Forelimb muscle (tissue), 1 donor: ENCODE data around the gene WDR37. TPM values are rescaled to one million over a fixed set of nuclear protein-coding genes. Genes with fewer than 3 reads are reported as not detected.

Experiments used
- DNase-seq: peaks from one replicate; pipeline ENCODE4 v3.0.0-alpha.2; 2013; ENCODE audit warnings: low read depth
- polyA plus RNA-seq: library from polyadenylated mRNA; unstranded; fragments of 120-200 nt; gene quantifications from one replicate; pipeline ENCODE4 v1.2.1, GENCODE V29; 2013; ENCODE audit not compliant: insufficient read length

The WDR37 gene
- polyA plus RNA-seq, 1 donor = 10.9 TPM

DNA sequence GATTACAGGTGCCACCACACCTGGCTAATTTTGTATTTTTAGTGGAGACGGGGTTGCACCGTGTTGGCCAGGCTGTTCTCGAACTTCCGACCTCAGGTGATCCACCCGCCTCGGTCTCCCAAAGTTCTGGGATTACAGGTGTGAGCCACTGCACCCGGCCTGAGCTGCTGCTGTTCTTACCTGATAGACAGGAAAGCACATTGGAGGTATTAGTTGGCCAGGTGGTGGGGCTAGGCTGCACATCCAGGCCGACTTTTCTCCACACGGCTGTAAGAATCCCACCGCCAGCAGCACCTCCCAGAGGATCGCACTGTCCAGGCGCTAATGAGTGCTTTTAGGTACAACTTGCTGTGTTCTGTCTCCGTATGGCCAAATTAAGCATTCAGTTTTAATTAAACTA is 112.6 kb downstream of the WDR37 start:
- no peak for DNase-seq

DNA sequence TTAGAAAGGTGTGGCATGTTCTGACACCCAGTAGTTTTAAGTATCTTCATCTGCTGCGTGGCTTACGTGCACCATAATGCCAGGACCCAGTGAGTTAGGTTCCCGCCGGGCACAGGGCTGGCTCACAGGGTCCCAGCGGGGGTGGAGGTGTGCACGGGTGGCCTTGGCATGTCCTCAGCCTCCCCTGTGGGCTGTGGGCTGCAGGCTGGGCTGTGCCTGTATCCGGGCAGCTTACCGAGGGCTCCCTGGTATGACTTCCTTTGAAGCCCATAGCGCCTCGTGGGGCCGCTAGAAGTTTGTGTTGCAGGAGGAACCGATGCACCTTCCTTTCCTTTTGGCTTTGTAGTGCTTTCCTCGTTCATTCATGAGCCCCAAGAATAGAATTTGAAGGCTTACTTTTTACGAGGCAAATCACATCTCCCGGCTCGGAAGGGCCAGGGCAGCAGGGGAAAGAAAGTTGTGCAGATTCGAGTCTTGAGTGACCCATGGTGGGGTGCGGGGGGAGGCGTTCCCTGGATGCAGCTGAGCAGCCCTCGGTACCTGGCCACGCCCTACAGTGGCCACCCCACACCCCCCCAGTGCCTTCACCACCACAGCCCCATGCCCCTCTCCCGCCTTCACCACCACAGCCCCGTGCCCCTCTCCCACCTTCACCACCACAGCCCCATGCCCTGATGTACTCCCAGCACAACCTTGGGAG is 113.2 kb downstream of the WDR37 start:
- no peak for DNase-seq

DNA sequence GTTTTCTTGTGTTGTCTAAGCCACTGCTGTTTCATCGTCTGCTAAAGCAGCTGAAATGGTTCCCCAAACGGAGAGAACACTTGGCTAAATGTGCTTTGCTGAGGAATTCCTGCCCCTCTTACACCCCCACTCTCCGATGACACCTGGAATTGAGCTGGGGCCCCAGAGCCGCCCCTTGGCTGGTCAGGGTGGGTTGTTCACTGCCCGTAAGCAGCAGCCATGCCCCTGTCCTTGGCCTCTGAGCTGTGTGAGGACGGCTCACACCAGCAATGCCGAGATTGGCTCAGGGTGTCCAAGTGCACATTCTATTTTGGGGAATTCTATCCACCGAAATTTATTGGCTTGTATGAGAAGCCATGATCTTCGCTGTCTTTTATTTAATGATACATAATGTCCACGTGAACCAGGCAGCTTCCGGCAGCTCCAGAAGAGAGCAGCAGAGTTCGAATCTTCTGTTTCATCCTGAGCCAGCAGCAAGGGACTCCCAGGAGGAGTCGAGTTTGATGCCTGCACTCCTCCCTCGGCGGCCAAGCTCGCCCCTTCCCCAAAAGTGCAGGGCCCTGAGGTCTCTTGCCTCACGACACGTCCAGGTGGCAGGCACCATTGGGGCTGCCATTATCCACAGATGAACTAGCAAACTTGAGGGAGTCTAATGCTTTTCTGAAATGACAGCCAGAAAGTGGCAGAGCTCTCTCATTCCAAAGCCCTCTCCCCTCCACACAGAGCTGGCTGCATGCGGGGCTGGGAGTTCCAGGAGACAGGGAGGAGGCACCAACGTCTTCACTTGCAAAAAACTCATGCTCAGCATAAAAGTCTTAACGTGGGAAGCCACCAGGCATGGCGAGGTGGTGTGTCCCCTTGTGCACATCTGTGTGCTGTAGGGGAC is 114.0 kb downstream of the WDR37 start:
- no peak for DNase-seq

DNA sequence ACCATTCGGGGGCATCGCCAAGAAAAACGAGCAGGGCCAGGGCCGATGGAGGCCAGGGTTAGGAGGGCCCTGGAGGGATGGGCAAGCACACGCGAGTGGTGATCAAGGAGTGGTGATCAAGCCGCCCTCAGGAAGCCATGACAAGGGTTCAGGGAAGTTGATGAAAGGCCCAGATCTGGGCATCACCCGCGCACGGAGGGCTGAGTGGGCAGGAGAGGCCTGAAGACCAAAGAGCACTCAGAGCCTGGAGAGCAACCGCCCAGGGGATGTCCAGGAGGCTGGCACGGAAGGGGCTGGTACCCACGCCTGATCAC is 114.6 kb downstream of the WDR37 start:
- no peak for DNase-seq

DNA sequence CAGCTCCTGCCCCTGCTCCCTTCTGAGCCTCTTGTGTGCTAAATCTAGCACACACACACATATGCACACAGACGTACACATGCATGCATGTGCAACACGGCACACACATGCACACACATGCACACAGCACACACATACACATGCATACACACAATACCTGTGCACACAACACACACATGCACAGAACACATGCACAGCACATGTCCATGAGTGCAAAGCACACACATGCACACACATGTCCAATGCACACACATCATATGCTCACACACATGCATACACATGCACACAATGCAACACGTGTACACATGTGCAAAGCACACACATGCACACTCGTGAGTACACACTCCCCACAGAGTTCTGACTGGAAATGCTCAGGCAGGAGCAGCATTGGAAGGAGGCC is 115.0 kb downstream of the WDR37 start:
- no peak for DNase-seq

DNA sequence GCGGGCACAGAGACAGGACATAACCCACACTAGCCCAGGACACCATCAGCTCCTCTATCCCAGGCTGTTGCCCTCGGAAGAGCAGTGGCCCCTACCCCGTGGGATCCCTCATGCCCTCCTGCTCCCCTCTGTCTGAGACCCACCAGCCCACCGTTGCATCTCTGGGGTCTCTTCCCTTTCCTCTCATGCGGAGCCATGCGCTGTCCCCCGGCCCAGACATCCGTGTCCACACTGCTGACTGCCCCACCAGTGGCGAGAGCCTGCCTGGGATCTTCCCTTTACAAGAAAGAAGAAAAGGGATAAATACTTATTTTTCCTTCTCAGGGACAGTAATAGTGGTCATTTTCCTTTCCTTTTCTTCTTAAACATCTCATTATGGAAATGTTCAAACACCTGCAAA is 115.4 kb downstream of the WDR37 start:
- DNase-seq = no peak

DNA sequence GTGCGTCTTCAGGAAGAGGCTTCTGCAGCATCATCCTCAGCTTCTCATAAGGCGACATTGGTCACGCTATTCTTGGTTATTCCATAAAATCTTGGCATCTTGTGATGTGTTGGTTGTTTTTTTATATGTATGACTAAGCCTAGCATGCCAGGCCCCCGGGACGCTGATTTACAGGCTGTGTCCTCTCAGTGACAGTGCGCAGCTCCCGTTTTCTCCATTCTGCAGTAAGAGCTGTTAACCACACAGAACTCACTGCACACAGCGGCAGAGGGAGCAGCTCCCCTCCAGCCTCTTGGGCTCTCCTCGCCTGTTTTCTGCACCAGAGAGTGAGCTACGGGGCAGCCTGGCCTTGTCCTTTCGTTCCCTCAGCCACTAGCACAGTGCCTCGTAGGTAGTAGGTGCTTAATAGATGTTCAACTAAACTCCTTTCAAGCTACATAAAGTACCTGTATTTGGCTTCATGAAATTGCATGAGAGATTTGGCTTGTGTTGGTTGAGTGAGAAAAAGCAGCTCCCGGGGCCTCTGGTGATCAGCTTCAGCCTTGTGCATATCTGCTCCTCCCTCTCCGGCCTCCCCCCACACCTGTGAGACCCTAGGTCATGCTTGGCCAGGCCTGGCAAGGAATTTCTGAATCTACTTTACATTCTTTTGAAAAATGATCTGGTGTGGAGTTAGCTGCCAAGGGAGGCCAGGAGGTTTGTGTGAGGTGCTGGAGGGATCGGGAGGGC is 116.2 kb downstream of the WDR37 start:
- DNase-seq = no peak

DNA sequence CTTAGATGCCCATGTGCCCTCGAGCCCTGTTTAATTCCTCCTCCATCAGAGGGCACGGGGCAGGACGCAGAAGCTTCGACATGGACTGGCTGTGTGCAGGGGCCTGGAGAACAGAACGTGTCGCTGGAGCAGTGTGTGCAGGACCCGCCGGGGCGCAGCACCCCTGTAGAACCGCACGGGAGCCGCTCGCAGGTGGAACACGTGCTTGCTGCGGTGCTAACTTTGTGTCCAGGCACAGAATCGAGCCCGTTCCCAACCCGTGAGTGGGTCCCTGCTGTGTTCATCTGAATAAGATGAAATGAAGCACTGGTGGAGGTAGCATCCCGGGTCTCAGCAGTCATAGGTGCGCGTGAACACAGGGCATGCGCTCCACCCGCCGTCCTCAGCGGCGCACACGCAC is 116.9 kb downstream of the WDR37 start:
- no peak for DNase-seq

DNA sequence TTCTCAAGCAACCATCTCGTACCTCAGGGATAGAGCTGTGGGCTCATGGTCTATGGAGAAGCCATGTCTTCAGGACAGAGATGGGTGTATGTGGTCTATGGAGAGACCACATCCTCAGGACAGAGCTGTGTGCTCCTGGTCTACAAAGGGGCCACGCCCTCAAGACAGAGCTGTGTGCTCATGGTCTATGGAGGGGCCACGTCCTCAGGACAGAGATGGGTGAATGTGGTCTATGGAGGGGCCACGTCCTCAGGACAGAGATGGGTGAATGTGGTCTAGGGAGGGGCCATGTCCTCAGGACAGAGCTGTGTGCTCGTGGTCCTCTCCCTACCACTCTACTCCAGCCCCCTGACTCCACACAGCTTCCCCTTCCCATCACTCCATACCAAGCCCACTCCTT is 117.8 kb downstream of the WDR37 start:
- DNase-seq = no peak

DNA sequence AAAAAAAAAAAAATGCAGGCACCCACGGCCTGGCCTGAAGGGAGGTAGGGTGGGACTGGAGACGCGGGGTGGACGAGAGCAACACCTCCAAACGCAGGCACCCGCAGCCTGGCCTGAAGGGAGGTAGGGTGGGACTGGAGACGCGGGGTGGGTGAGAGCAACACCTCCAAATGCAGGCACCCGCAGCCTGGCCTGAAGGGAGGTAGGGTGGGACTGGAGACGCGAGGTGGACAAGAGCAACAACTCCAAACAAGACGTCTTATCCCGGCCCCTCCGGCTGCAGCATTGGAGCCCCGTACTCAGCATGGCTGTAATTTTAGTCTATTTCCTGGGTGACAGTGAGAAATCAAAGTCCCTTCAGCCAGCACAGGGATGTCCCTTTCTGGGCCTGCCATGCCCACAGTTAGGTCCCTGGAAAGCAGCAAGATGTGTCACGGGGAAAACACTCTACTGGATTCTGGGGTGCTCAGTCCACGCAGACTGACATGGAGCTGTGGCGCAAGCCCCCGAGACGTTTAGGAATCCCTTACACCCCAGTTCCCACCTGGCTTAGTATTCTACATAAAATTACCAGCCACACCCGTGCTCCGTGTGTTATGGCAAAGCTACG is 119.9 kb downstream of the WDR37 start:
- DNase-seq = no peak

DNA sequence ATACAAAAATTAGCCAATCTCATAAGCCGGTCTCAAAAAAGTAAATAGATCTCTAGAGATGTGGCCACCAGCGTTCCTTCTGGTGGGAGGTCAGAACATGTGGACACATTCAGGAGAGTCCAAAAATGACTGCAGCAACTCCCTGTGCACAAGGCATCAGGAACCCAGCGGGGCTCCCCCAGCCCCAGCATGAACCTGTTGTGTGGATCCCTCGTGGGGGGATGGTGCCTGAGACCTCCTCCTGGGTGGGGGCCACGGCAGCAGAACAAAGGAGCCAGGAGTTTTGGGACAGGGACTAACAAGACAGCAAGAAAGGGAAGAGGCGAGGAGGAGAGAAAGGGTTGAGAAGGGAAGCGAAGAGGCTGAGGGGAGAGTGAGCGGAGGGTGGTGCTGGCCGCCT is 121.8 kb downstream of the WDR37 start:
- DNase-seq = no peak

DNA sequence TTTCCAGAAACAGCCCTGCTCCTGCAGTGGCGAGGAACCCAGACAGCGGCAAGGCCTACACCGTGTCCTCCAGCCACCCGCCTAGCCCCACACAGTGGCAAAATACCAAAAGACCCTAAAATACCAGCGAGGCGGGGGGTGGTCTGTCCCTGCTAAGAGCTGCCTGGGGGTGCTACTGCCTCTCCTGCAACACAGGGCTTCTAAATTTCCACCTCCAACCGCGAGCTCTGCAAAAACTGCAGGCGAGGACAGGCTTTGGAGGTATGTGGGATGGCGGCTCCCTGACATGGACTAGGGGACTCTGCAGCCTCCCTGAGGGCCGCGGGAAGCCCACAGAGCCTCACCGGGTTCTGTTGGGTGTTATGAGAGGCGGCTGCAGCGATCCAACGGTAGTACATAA is 122.3 kb downstream of the WDR37 start:
- no peak for DNase-seq

DNA sequence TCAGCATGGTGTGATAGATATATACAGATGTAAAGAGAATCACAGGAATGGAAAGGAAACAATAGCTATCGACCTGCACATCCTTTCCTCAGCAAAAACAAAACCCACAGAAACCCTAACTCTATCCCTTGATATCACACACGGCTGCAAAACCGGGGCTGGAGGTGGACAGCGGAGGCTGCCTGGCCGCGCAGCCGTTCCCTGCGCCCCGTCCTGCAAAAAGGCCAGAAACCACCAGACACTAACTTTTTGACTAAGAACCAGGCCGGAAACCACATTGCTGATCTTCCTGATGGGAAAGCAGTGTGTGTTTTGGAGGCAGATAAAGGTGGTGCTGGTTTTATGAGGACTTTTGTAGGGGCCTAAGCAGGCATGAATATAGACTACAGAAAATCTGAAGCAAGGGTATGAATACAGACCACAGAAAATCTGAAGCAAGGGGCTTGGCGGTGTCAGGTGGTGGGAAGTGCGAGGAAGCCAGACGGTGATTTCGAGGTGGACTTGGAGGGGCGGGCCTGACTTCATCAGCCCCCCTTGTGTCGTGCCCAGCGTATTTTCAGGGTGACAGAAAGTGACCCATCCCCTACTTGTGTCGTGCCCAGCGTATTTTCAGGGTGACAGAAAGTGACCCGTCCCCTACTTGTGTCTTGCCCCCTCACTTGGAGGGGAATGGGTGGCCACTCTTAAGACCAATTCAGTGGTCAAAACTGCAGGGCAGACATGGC is 123.3 kb downstream of the WDR37 start:
- no peak for DNase-seq

DNA sequence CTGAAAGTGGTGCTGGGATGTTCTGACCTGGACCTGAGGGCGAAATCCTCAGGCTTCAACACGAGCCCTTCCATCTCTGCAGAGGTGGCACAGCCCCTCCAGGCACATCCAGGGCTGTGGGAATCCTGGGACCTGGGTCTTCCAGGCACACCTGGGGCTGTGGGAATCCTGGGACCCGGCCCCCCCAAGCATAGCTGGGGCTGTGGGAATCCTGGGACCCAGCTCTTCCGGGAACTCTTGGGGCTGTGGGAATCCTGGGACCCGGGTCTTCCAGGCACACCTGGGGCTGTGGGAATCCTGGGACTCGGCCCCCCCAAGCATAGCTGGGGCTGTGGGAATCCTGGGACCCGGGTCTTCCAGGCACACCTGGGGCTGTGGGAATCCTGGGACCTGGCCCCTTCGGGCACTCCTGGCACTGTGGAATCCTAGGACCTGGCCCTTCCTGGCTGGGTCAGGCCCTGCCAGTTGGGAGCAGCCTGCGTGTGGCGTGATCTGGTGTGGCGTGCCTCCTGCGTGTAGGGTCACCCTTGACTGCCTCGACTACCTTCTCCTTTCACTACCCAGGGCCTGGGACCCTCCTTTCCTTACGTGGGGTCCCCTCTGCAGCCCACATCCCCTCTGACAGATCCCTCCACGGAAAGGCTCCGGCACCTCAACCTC is 124.0 kb downstream of the WDR37 start:
- DNase-seq = no peak

DNA sequence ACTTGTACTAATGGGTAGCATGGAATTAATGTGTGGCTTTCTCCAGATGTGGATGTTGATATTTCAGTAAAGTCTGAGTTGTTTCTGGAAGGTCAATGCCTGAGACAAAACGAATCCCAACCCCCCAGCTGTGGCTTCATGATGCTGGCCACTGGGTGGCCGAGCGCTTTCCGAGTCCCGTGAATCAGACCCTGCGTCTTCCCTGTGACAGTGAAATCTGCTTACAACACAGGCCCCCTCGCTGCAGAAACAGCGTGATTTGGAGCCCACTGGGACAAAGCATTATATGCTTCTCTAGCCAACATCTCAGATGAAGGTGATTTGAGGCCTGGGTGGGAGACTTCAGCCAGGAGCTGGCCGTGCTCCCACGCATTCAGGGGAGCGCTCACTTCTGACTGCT is 124.7 kb downstream of the WDR37 start:
- DNase-seq = no peak

Other genes with a start within 250 kb of the WDR37 start
- 83.3 TPM for gene LARP4B, start 124.7 kb upstream of the WDR37 start, polyA plus RNA-seq
- 49.3 TPM for gene GTPBP4, start 68.0 kb upstream of the WDR37 start, polyA plus RNA-seq
- 0.14 TPM for gene IDI2, start 30.5 kb upstream of the WDR37 start, polyA plus RNA-seq
- 41.7 TPM for gene IDI1, start 7.3 kb upstream of the WDR37 start, polyA plus RNA-seq